SIG-M5 treated with dmso at 0.1 percent for 504 hours (cell line): ENCODE measurements around the gene PNKD.
A peak's percentile ranks its signal among the peaks of the same experiment; 100 is the strongest.

ENCODE experiments used
- DNase-seq: peaks from one replicate; lab custom pipeline; 2025; ENCODE audit not compliant: unreplicated experiment; lab: John Stamatoyannopoulos, UW

Gene PNKD

GRCh38 chr2:218334531-218334930, 64.2 kb downstream of the PNKD start:
- DNase-seq, result no peak

- DNase-seq, result no peak
Observed at GRCh38 chr2:218340656-218341055, 70.3 kb downstream of the PNKD start.

- DNase-seq, result no peak
Observed at GRCh38 chr2:218341381-218341780, 71.1 kb downstream of the PNKD start.

- DNase-seq, result no peak
Observed at GRCh38 chr2:218342837-218343236, 72.5 kb downstream of the PNKD start.

- DNase-seq, result no peak
Observed at GRCh38 chr2:218343591-218343990, 73.3 kb downstream of the PNKD start.

- no peak for DNase-seq
Observed at GRCh38 chr2:218344090-218344754, 73.9 kb downstream of the PNKD start.

GRCh38 chr2:218344755-218345417, 74.6 kb downstream of the PNKD start:
- no peak for DNase-seq

GRCh38 chr2:218345491-218346236, 75.3 kb downstream of the PNKD start:
- DNase-seq, result no peak

GRCh38 chr2:218347172-218347571, 76.9 kb downstream of the PNKD start:
- no peak for DNase-seq

GRCh38 chr2:218354045-218354444, 83.7 kb downstream of the PNKD start:
- no peak for DNase-seq

- no peak for DNase-seq
Observed at GRCh38 chr2:218354850-218355443, 84.6 kb downstream of the PNKD start.

GRCh38 chr2:218357236-218358177, 87.2 kb downstream of the PNKD start:
- DNase-seq, result no peak

GRCh38 chr2:218360453-218360852, 90.1 kb downstream of the PNKD start:
- DNase-seq, result peak; percentile 64

GRCh38 chr2:218362606-218363005, 92.3 kb downstream of the PNKD start:
- DNase-seq, result no peak

- DNase-seq, result no peak
Observed at GRCh38 chr2:218363736-218364135, 93.4 kb downstream of the PNKD start.

- no peak for DNase-seq
Observed at GRCh38 chr2:218364196-218364595, 93.9 kb downstream of the PNKD start.

- no peak for DNase-seq
Observed at GRCh38 chr2:218366621-218367414, 96.5 kb downstream of the PNKD start.

- DNase-seq, result peak; percentile 95
Observed at GRCh38 chr2:218367415-218368149, 97.3 kb downstream of the PNKD start.

GRCh38 chr2:218368150-218368528, 97.8 kb downstream of the PNKD start:
- no peak for DNase-seq
